Measurements from ENCODE around the gene GPC3. TPM values are rescaled to one million over a fixed set of nuclear protein-coding genes. Genes with fewer than 3 reads are reported as not detected.

The GPC3 gene
- total RNA-seq, 2 experiments from 2014 or later, result 0.58 to 0.63 TPM

DNA sequence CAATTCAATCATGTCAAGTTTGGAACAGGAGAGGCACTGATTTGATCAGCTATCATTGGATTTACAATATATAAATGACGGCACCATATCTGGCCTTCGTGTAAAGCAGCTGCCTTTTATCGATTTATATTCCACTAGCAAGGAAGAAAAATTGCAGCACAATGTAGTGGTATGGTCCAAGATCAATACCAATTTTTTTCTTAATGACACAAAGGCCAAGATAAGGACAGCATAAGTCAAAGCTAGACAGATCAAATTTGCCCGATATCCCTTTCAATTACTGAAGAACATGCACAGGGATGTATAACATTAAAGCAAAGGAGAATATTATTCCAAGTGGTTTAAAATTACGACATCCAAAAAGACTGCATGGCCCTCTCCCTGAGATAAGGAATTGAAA, 167.4 kb downstream of the GPC3 start:
- ATAC-seq, result no peak
- ChIA-PET POLR2A (no interaction called here), CTCF (no interaction called here)
- Mint-ChIP-seq H3K9me3 (no peaks in the 10 kb centered on the region), H3K4me1 (ENCODE audit: low read depth) (no peaks in the 10 kb centered on the region), H3K27me3 (peaks cover 2% of the 10 kb centered on the region), H3K4me3 (no peak overlapping the region), H3K27ac (no peak overlapping the region), H3K36me3 (ENCODE audit: low read depth) (no peaks in the 10 kb centered on the region)
- no peak for TF ChIP-seq CTCF (IDR thresholded peaks at IDR 0.05)
- intact Hi-C loops (cut with micrococcal nuclease), result no loop called here
- no peak for DNase-seq

DNA sequence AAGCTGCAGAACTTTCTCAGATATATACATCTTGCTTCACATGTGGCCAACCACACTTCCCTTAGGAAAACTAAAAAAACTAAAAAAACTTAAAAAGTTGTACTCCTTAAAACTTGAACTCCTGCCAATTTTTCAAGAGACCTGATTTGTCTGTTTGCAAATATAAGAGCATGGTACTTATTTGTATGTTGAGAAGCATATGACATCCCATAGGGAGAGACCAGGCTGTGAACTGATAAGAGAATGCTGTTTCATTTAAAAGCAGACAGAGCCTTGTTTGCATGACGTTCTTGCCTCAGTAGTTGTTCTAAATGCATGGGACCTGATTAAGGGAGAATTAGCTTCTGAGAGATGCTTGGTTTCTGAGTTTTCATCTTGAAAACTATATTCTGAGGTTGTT, 169.9 kb downstream of the GPC3 start:
- ATAC-seq (no peak), DNase-seq (no peak)
- POLR2A ChIA-PET, result no interaction called here
- CTCF ChIA-PET, result no interaction called here
- Mint-ChIP-seq H3K4me3 (no peak overlapping the region), H3K36me3 (ENCODE audit: low read depth) (no peaks in the 10 kb centered on the region), H3K27me3 (peaks cover 2% of the 10 kb centered on the region), H3K9me3 (no peaks in the 10 kb centered on the region), H3K27ac (no peak overlapping the region), H3K4me1 (ENCODE audit: low read depth) (no peaks in the 10 kb centered on the region)
- intact Hi-C loops (cut with micrococcal nuclease), result no loop called here
- TF ChIP-seq CTCF (IDR thresholded peaks at IDR 0.05), result no peak

- CTCF ChIA-PET, result no interaction called here
- DNase-seq (no peak), ATAC-seq (no peak)
- Mint-ChIP-seq H3K4me1 (ENCODE audit: low read depth) (no peaks in the 10 kb centered on the region), H3K27ac (no peak overlapping the region), H3K27me3 (peaks cover 2% of the 10 kb centered on the region), H3K9me3 (no peaks in the 10 kb centered on the region), H3K4me3 (no peak overlapping the region), H3K36me3 (ENCODE audit: low read depth) (no peaks in the 10 kb centered on the region)
- POLR2A ChIA-PET, result no interaction called here
- intact Hi-C loops (cut with micrococcal nuclease), result no loop called here
- TF ChIP-seq CTCF (IDR thresholded peaks at IDR 0.05), result no peak
These were observed 171.4 kb downstream of the GPC3 start for GRCh38 chrX:133813971-133814370.

DNA sequence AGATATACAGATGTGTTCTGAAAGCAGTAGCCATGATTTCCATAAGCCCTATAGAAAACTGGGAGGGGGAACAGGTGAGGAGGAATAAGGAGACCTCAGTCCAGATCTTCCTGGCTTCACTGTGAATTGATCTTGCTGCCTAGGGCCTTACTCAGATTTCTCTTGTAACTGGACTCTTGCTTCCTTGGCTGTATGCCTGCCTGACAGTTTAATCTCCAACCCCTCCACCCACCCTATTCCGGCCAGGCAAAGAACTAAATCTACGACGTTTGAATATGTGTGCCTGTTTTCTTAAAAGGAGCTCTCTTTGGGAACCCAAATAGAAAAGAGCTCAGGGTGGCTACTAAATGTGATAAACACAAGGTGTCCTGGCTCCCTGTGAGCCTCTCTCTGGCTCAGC, 173.0 kb downstream of the GPC3 start:
- CTCF ChIA-PET, result interaction anchor here (1.0 to 1.4 kb wide), 3 partner anchors 20 to 214 kb away, joined by 3 to 5 read pairs (median 3); no protein-coding TSS in a partner anchor
- no peak overlapping the region for H3K4me3 Mint-ChIP-seq
- no peaks in the 10 kb centered on the region for H3K36me3 Mint-ChIP-seq (ENCODE audit: low read depth)
- POLR2A ChIA-PET, result no interaction called here
- ATAC-seq (no peak), DNase-seq (no peak)
- H3K27ac Mint-ChIP-seq, result no peak overlapping the region
- intact Hi-C loops (cut with micrococcal nuclease), result no loop called here
- H3K4me1 Mint-ChIP-seq (ENCODE audit: low read depth), result no peaks in the 10 kb centered on the region
- no peaks in the 10 kb centered on the region for H3K9me3 Mint-ChIP-seq
- no peak for TF ChIP-seq CTCF (IDR thresholded peaks at IDR 0.05)
- H3K27me3 Mint-ChIP-seq, result peaks cover 2% of the 10 kb centered on the region

- intact Hi-C loops (cut with micrococcal nuclease), result no loop called here
- CTCF ChIA-PET, result no interaction called here
These were observed 174.5 kb downstream of the GPC3 start for GRCh38 chrX:133810925-133811324.

More at GRCh38 chrX:133810925-133811324, 174.5 kb downstream of the GPC3 start:
- DNase-seq, result no peak
- H3K4me1 Mint-ChIP-seq (ENCODE audit: low read depth), result no peaks in the 10 kb centered on the region
- H3K27ac Mint-ChIP-seq, result no peak overlapping the region
- H3K4me3 Mint-ChIP-seq, result no peak overlapping the region
- H3K36me3 Mint-ChIP-seq (ENCODE audit: low read depth), result no peaks in the 10 kb centered on the region
- no peaks in the 10 kb centered on the region for H3K9me3 Mint-ChIP-seq
- no peak for TF ChIP-seq CTCF (IDR thresholded peaks at IDR 0.05)
- POLR2A ChIA-PET, result no interaction called here
- no peaks in the 10 kb centered on the region for H3K27me3 Mint-ChIP-seq
- no peak for ATAC-seq

Measured in activated CD8-positive, alpha-beta T cell treated with anti-CD3 and anti-CD28 coated beads for 36 hours (primary cell).